HUDEP-2 (cell line): Measurements from ENCODE around the gene HMCN2.
"Not testable (repeated sequence)": the region's sequence is repeated elsewhere in the genome, so short reads cannot be mapped to it uniquely, and the experiment has no call there.

Experiments
- DNase-seq, 76 experiments: peaks; one replicate each; lab custom pipeline; 2025; ENCODE audit not compliant: unreplicated experiment in 76 of 76; lab: John Stamatoyannopoulos, UW

HMCN2 gene

DNA sequence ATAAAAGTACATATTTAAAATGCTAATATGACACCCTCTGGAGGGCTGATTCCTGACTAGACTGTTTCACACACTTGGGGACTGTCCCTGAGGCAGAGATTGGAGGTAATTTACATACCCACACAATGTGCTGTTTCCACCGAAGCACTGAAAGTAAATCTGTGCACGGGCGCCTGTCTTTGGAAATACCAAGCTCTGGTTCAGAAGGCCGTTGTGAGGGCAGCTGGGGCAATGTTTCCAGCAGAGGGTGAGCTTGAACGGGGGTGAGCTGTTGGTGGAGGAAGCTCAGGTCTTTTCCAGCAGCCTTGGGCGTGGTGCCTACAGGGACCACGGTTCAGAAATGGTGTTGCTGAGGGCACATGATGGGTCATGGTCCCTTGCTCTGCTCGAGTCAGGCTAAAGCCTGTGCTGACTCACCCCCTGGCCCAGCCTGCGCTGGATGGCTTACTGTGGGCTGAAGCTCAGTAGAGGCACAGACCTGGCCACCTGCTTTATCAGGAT is 25.8 kb upstream of the HMCN2 start:
- DNase-seq = peak in 6 of 76 experiments; percentile 6 to 23 (median 13)

DNA sequence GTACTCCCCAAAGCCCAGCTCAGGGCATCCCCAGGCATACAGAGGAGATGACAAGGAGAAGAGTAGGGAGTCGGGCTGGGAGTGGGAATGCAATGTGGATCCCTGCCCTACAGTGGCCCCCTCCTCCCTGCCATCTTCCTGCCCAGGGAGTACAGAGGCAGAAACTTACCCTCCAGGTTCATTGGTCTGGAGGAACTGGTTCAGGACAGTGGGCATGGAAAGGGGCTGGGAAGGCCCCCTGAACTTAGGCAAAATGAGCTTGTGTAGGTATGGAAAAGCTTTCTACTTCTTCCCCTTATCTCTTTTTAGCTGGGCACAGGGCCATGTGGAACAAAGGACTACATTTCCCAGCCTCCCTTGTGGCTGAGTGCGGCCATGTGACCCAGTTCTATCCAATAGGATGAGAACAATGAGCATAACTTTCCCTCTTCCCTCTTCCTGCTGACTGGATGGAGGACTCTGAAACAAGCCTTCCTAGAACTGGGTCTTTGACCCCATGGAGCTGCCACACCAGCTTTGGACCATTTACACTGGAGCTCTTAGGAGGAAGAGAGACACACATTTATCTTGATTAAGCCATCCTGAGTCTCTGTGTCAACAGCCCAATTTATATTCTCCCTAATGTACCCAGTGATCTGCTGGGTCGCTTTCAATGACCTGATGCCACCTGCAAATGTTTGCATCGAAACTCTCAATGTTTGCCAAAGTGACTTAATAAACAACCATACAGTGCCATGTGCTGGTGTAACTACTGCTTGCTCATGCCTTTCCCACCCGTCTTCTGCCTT is 25.0 kb upstream of the HMCN2 start:
- peak in 71 of 76 experiments; percentile 16 to 83 (median 60) for DNase-seq

DNA sequence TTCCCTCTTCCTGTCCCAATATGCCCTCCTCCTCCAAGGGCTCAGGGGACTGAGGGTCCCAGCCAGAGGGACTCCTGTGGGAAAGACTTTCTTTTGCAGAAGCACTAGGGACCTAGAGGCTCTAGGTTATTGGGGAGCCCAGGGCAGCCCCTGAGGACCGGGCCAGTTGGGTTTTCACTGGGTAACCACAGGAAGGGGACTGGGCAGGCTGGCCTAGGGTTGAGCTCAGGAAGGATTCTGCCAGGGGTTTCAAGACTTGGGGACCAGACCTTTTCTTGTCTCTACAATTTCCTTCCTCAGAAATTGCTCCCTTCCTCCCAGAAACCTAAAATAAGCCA is 24.4 kb upstream of the HMCN2 start:
- no peak for DNase-seq

DNA sequence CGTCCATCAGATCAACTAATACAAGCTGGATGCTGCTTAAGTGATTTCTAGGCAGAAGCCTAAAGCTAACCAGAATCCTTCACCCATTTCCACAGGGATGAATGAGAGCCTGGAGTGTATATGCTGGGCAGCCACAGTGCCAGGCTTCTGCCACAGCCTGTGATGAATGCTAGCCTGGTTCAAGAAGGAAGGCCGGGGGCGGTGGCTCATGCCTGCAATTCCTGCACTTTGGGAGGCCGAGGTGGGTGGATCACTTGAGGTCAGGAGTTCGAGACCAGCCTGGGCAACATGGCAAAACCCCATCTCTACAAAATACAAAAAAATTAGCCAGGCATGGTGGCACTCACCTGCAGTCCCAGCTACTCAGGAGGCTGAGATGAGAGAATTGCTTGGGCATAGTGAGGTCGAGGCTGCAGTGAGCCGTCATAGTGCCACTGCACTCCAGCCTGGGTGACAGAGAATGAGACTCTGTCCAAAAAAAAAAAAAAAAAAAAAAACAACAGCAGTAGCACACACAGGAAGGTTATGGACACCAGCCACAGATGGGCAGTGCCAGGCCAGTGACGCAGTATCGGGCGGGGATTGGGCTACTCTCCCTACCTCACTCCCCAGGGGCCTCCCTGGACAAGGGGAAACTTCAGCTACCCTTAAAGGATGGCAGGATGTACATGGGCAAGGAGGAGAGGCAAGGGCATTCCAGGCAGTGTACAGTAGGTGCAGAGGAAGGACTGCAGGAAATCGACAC is 23.1 kb upstream of the HMCN2 start:
- no peak for DNase-seq

- peak in 73 of 76 experiments; percentile 20 to 86 (median 69) for DNase-seq
These were observed 22.3 kb upstream of the HMCN2 start for GRCh38 chr9:130243015-130243881.

DNA sequence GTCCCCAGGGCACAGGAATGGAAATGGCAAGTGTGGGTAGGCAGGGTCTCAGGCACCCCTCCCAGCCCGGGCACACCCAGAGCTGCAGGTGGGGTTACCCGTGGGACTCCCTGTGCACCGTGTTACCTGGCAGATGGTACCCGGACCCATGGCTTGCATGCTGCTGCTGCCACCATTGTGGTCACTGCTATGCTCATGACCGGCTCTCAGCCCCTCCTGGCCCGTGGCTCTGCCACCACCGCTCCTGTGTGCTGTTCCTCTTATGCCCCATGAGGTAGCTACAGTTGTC is 21.7 kb upstream of the HMCN2 start:
- no peak for DNase-seq

DNA sequence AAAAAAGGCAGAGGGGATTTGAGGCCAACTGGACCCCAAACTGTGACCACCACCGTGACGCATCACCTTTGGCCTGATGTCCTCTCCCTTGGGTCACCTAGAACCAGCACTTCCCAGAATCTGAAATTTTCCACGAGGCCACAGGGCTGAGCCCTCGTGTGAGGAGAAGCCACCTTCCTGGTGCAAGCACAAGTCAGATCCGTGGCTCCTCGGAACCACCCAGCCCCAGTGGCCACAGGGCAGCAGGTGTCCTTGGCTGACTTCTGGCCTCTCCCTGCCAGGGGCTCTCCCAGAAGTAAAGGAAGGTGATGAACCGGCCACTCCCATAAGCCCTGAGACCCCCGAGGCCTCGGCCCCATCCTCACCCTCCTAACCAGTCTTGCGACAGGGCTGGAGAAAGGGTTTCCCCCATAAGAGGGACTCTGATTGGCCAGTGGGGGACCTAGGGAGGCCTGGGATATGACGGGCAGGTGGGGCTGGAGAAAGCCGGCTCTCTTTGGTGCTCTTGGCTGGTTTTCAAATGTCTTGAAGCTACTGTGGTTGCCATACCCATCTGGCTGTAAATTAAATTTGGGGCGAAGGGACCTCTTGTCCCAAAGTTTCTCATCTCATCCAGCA is 20.9 kb upstream of the HMCN2 start:
- no peak for DNase-seq

- no peak for DNase-seq
These were observed 20.1 kb upstream of the HMCN2 start for GRCh38 chr9:130245474-130245873.

GRCh38 chr9:130246126-130246525 is 19.4 kb upstream of the HMCN2 start:
- DNase-seq = no peak

DNA sequence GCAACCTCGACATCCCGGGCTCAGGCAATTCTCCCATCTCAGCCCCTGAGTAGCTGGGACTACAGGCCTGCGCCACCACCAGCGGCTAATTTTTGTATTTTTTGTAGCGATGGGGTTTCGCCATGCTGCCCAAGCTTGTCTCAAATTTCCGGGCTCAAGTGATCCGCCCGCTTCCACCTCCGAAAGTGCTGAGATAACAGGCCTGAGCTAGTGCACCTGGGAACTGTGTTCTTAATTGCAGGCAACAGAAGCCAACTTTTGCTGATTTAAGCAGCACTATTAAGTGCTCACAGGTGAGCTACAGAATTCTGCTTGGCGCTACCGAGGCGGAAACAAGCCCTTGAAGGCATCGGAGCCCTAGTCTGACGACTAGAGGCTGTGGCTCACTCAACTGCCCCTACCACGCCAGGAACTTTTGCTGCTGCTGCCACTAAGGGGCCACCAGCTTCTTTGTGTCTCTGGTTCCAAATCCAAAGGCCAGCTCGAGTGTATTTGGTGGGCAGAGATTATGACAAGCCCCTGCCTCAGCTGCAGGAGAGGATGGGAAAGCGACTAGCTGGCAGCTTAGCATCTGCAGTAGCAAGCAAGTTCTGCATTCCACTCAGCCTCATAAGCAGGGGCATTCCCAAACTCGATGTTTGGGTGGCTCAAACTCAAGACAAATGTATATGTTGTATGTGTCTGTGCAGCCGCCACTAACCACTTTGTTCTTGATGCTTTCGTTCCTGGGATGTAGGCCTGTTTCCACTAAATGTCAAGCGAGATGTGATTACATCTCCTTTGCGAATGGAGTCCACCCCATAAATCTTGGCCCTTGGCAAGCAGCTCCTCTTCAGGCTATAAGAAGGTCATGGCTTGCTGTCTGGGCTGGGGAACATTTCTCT is 10.6 kb upstream of the HMCN2 start:
- no peak for DNase-seq

DNA sequence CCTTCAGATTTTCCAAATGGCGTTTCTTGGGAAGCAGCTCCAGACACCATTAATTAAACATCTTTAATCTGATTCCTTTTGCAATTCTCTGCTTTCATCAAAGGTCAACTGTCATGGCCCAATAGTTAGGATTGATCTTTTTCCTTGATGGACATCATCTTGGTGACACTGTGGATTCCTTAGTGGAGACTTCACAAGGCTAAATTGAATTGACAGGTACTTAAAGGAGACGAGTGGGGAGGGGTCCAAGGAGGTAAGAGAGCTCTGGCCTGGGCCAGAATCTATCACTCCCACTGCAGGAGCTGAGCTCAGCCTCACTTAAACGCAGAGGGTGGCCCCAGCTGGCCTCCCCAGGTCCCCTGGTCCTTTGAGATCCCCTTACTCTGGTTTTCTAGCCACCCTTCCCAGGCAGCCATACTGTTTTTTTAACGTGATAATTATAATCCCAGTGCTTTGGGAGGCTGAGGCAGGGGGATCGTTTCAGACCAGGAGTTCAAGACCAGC is 9.9 kb upstream of the HMCN2 start:
- DNase-seq = no peak

DNA sequence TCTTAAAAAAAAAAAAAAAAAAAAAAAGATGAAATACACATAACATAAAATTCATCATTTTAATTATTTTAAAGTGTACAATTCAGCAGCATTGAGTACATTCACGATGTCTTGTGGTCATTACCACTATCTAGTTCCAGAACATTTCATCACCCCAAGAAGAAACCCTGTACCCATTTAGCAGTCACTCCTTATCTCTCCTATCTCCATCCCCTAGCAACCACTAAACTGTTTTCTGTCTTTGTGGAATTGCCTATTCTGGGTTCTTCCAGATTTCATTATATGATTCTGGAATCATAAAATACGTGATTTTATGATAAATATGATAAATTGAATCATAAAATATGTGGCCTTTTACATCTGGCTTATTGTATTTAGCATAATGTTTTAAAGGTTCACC is 8.9 kb upstream of the HMCN2 start:
- no peak for DNase-seq

- not testable (repeated sequence) for DNase-seq
These were observed 7.4 kb upstream of the HMCN2 start for GRCh38 chr9:130258137-130258536.

DNA sequence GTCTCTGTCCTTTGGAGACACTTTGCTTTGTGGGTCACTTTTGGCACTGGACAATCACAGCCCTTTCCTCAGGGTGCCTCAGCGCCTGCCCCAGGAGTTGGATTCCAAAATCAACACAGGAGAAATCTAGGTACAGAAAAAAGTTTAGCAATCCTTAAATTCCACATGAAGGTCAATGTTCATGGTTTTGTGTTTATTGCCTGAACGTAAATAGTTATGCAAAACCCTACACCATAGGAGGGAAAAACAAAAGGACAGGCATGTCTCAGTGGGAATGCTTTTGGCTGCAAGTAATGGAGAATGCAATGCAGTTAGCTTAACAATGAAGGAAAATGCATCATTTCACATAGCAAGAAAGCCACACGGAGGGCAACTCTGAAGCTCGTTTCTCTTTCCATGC is 6.5 kb upstream of the HMCN2 start:
- DNase-seq = no peak

GRCh38 chr9:130260816-130261765 is 4.5 kb upstream of the HMCN2 start:
- no peak for DNase-seq

- DNase-seq = no peak
These were observed 3.4 kb upstream of the HMCN2 start for GRCh38 chr9:130262061-130262745.

DNA sequence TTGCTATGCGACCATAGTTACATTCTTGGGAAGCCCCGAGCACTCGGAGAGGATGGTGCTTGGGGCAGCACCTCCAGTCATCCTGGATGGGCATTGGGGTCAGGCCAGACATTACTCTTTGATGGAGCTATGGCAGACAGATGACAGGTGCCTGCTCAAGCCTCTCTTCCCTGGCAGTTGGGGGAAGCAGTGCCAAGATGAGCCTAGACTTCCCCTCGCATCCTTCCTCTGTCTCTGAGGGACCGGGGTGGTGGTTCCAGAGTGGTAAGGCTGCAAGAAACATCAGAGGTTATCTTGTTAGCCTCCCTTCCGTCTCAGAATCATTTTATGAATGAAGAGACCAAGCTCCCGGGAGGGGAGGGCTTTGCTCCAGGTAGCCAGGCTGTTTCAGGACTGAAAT is 2.8 kb upstream of the HMCN2 start:
- no peak for DNase-seq
